Fibroblast of mammary gland (primary cell): ENCODE data around the gene WNK4.
"Not testable (repeated sequence)": the region's sequence is repeated elsewhere in the genome, so short reads cannot be mapped to it uniquely, and the experiment has no call there.

Source experiments
- DNase-seq: peaks from one replicate; pipeline ENCODE4 v3.0.0-alpha.2; 2010; ENCODE audit warnings: low read depth
- H3K4me3 ChIP-seq: 2 replicates; pipeline ENCODE4 v1.5.1; 2011; ENCODE audit warnings: low read depth, mild to moderate bottlenecking, low read length, moderate library complexity; ENCODE audit not compliant: control insufficient read depth
- CTCF ChIP-seq: conservative IDR thresholded peaks from 2 replicates; pipeline ENCODE4 v1.5.1; 2011; ENCODE audit warnings: low read depth, low read length, inconsistent platforms; ENCODE audit not compliant: control insufficient read depth, insufficient read depth

WNK4 gene

GRCh38 chr17:42760652-42761581, 19.5 kb upstream of the WNK4 start, which contains the start of gene RAMP2:
Gene RAMP2 (plus strand): TSS chr17:42761227. CDS start chr17:42761262, 35 bp downstream.
- no peak for DNase-seq
- no peak for TF ChIP-seq CTCF
- peak within 1 kb of the TSS; percentile 16 for H3K4me3 ChIP-seq

GRCh38 chr17:42761638-42762037, 18.8 kb upstream of the WNK4 start:
- DNase-seq: no peak
- TF ChIP-seq CTCF: no peak
- H3K4me3 ChIP-seq: no peak overlapping the region

GRCh38 chr17:42766124-42766523, 14.3 kb upstream of the WNK4 start:
- no peak for TF ChIP-seq CTCF
- H3K4me3 ChIP-seq: no peak overlapping the region
- DNase-seq: no peak

GRCh38 chr17:42767512-42767911, 12.9 kb upstream of the WNK4 start:
- no peak for DNase-seq
- no peak overlapping the region for H3K4me3 ChIP-seq
- TF ChIP-seq CTCF: no peak

GRCh38 chr17:42768006-42768405, 12.4 kb upstream of the WNK4 start:
- not testable (repeated sequence) for H3K4me3 ChIP-seq, DNase-seq

- H3K4me3 ChIP-seq, DNase-seq: not testable (repeated sequence)
These were observed 10.4 kb upstream of the WNK4 start for GRCh38 chr17:42769964-42770363.

GRCh38 chr17:42772945-42773289, 7.5 kb upstream of the WNK4 start:
- peak overlapping the region; percentile 98 for H3K4me3 ChIP-seq
- TF ChIP-seq CTCF: no peak
- no peak for DNase-seq

GRCh38 chr17:42773290-42774035, 6.9 kb upstream of the WNK4 start, which contains the start of gene VPS25:
Gene VPS25 (plus strand): TSS chr17:42773449. CDS start chr17:42773476, 27 bp downstream.
- peak; percentile 87 for DNase-seq
- peak; percentile 15 for TF ChIP-seq CTCF
- H3K4me3 ChIP-seq: peak within 1 kb of the TSS; percentile 98
